Breast epithelium (tissue), 4 donors: ENCODE results near the gene VEGFB. TPM values are rescaled to one million over a fixed set of nuclear protein-coding genes. Genes with fewer than 3 reads are reported as not detected.

Experiments
- DNase-seq, 2 donors: peaks; one replicate each; pipeline ENCODE4 v3.0.0-alpha.2; 2019; ENCODE audit warnings: low spot score in 2 of 2
- H3K27ac ChIP-seq, 2 donors: fragments of 200-600 bp; sonication (generic) in 1 of 2; one replicate each; pipeline ENCODE4 v1.5.1; 2016 to 2019; ENCODE audit warnings: mild to moderate bottlenecking in 1 of 2
- H3K27me3 ChIP-seq, 2 donors: fragments of 200-600 bp; sonication (generic) in 1 of 2; one replicate each; pipeline versions ENCODE4 v1.5.1 to v1.6.0; 2017 to 2019; ENCODE audit warnings: control low read depth in 1 of 2, mild to moderate bottlenecking in 1 of 2
- H3K36me3 ChIP-seq: fragments of 200-600 bp; one replicate; pipeline ENCODE4 v1.5.1; 2019
- H3K4me1 ChIP-seq, 2 donors: fragments of 200-600 bp; sonication (generic); one replicate each; pipeline ENCODE4 v1.5.1; 2016 to 2019; ENCODE audit warnings: control low read depth in 1 of 2
- H3K4me3 ChIP-seq, 3 donors: fragments of 200-600 bp; sonication (generic); 1 replicate in 2 of 3; 2 replicates in 1 of 3; pipeline ENCODE4 v1.5.1; 2016 to 2019; ENCODE audit warnings: mild to moderate bottlenecking in 3 of 3, moderate library complexity in 2 of 3
- H3K9me3 ChIP-seq, 2 donors: fragments of 200-600 bp; sonication (generic) in 1 of 2; one replicate each; pipeline ENCODE4 v1.5.1; 2016 to 2019; ENCODE audit warnings: control low read depth in 1 of 2
- POLR2A ChIP-seq: fragments of 450-650 bp; IDR thresholded peaks from one replicate; pipeline ENCODE4 v1.6.1; 2016; ENCODE audit warnings: antibody characterized with exemption, mild to moderate bottlenecking, moderate library complexity
- POLR2AphosphoS5 ChIP-seq, 3 donors: sonication (generic); formaldehyde crosslinking; IDR thresholded peaks; one replicate each; pipeline ENCODE4 v1.6.1; 2017; ENCODE audit warnings: antibody characterized with exemption in 3 of 3
- intact Hi-C: fragments of 100-400 bp; cut with DNase I; formaldehyde crosslinking; loops from one replicate; pipeline ENCODE4 v1.15.1; 2023; ENCODE audit warnings: low total_unique reads
- total RNA-seq, 3 donors: library from RNA; depleted of rRNA; stranded (reverse); fragments of >200 nt; gene quantifications; one replicate each; pipeline ENCODE4 v1.1.0, GENCODE V29; 2016
- TF ChIP-seq, protein P1 (sequence below), 3 donors: fragments of 450-650 bp; IDR thresholded peaks; one replicate each; pipeline ENCODE4 v1.5.1; 2016 to 2017; ENCODE audit warnings: antibody characterized with exemption in 3 of 3, mild to moderate bottlenecking in 3 of 3, moderate library complexity in 3 of 3

VEGFB gene
- total RNA-seq, 3 donors from 2014 or later: 45.1 to 223 (median 53.4) TPM

DNA sequence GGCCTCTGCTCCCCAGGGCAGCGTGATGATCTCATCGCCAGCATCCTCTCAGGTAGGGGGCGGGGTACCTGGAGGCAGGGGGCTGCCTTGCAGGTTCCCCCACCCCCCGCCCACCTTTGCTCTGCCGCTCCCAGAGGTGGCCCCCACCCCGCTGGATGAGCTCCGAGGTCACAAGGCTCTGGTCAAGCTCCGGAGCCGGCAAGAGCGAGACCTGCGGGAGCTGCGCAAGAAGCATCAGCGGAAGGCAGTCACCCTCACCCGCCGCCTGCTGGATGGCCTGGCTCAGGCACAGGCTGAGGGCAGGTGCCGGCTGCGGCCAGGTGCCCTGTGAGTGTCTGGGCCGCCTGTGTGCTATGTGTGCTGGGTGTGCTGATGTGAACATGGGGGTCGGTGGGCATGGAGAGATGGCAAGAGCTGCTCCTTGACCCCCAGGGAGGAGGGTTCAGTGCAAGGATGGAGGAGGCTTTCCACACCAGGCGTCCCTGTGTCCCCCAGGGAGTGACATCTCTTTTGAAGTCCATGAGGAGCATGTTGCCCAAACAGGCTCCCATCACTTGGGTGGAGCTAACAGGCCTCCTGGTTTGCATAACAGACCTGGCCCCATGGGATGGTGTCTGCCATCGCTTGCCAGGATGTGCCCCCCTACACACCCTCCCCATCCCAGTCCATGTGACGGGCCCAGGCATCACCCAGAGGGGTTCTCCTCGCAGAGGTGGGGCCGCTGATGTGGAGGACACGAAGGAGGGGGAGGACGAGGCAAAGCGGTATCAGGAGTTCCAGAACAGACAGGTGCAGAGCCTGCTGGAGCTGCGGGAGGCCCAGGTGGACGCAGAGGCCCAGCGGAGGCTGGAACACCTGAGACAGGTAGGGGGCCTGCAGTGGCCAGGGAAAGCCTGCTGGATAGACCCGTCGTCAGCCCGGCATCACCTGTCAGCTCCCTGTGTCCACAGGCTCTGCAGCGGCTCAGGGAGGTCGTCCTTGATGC lies 31.1 kb downstream of the VEGFB start:
- intact Hi-C loops: loop anchor here (5.0 kb wide), 1 partner anchor 678 kb away; no protein-coding TSS in a partner anchor
- Histone ChIP-seq H3K9me3 (no peaks in the 10 kb centered on the region), H3K4me3 (no peak overlapping the region), H3K36me3 (no peaks in the 10 kb centered on the region), H3K27ac (no peak overlapping the region), H3K4me1 (peaks cover 6 to 18% of the 10 kb centered on the region in 2 donors), H3K27me3 (no peaks in the 10 kb centered on the region)
- no peak for DNase-seq
- TF ChIP-seq POLR2A: no peak

DNA sequence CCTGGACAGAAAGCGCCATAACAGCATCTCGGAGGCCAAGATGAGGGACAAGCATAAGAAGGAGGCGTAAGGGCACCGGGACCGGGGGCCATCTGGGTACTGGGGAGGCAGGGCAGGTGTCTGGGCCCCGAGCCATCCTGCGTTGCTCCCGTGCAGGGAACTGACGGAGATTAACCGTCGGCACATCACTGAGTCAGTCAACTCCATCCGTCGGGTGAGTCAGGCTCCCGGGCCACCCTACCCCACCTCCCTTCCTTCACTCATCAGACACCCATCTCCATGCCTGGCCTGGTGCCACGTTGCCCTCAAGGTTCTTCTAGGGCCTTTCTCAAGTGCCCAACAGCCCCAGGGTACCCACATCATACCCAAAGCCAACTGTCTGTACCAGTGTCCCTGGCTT lies 32.0 kb downstream of the VEGFB start:
- Histone ChIP-seq H3K27ac (no peak overlapping the region), H3K4me3 (no peak overlapping the region), H3K9me3 (no peaks in the 10 kb centered on the region), H3K36me3 (no peaks in the 10 kb centered on the region), H3K4me1 (peaks cover 6 to 18% of the 10 kb centered on the region in 2 donors), H3K27me3 (no peaks in the 10 kb centered on the region)
- DNase-seq: no peak
- TF ChIP-seq POLR2AphosphoS5 (IDR thresholded peaks at IDR 0.05): no peak
- TF ChIP-seq, protein P1, sequence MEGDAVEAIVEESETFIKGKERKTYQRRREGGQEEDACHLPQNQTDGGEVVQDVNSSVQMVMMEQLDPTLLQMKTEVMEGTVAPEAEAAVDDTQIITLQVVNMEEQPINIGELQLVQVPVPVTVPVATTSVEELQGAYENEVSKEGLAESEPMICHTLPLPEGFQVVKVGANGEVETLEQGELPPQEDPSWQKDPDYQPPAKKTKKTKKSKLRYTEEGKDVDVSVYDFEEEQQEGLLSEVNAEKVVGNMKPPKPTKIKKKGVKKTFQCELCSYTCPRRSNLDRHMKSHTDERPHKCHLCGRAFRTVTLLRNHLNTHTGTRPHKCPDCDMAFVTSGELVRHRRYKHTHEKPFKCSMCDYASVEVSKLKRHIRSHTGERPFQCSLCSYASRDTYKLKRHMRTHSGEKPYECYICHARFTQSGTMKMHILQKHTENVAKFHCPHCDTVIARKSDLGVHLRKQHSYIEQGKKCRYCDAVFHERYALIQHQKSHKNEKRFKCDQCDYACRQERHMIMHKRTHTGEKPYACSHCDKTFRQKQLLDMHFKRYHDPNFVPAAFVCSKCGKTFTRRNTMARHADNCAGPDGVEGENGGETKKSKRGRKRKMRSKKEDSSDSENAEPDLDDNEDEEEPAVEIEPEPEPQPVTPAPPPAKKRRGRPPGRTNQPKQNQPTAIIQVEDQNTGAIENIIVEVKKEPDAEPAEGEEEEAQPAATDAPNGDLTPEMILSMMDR (IDR thresholded peaks at IDR 0.05): no peak
- no peak for TF ChIP-seq POLR2A
- intact Hi-C loops: loop anchor here (5.0 kb wide), 1 partner anchor 679 kb away; no protein-coding TSS in a partner anchor

DNA sequence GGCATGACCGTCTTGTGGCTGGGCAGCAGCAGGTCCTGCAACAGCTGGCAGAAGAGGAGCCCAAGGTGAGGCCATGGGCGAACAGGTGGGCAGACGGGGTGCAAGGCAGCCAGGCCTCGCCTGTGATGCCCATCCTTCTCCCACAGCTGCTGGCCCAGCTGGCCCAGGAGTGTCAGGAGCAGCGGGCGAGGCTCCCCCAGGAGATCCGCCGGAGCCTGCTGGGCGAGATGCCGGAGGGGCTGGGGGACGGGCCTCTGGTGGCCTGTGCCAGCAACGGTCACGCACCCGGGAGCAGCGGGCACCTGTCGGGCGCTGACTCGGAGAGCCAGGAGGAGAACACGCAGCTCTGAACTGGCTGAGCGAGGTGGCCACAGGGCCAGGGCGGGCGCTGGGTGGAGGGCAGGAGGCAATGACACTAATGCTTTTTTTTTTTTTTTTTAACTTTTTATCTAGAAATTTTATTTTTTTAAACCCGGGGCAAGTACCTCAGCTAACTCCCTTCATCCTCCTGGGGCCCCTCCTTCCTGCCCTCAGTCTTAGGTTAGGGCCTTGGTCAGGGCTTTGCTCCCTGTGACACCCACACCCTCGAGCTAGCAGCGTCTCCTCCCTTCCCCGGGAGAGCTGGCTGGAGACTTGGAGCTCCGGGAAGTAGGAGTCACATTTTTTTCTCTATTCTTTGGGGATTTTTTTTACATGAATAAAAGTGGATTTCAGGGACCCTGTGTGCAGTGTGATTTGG lies 33.0 kb downstream of the VEGFB start:
- TF ChIP-seq POLR2A (no peak), POLR2AphosphoS5 (IDR thresholded peaks at IDR 0.05) (no peak)
- TF ChIP-seq, protein P1 (IDR thresholded peaks at IDR 0.05): no peak
- no peaks in the 10 kb centered on the region for H3K9me3 ChIP-seq
- no peak overlapping the region for H3K4me3 ChIP-seq
- intact Hi-C loops: loop anchor here (5.0 kb wide), 1 partner anchor 680 kb away; no protein-coding TSS in a partner anchor
- H3K27me3 ChIP-seq: no peaks in the 10 kb centered on the region
- peaks cover 6 to 25% of the 10 kb centered on the region in 2 donors for H3K4me1 ChIP-seq
- H3K27ac ChIP-seq: peak overlapping the region; percentile 95 to 100
- H3K36me3 ChIP-seq: no peaks in the 10 kb centered on the region
- peak in 1 of 2 donors; percentile 33 for DNase-seq

DNA sequence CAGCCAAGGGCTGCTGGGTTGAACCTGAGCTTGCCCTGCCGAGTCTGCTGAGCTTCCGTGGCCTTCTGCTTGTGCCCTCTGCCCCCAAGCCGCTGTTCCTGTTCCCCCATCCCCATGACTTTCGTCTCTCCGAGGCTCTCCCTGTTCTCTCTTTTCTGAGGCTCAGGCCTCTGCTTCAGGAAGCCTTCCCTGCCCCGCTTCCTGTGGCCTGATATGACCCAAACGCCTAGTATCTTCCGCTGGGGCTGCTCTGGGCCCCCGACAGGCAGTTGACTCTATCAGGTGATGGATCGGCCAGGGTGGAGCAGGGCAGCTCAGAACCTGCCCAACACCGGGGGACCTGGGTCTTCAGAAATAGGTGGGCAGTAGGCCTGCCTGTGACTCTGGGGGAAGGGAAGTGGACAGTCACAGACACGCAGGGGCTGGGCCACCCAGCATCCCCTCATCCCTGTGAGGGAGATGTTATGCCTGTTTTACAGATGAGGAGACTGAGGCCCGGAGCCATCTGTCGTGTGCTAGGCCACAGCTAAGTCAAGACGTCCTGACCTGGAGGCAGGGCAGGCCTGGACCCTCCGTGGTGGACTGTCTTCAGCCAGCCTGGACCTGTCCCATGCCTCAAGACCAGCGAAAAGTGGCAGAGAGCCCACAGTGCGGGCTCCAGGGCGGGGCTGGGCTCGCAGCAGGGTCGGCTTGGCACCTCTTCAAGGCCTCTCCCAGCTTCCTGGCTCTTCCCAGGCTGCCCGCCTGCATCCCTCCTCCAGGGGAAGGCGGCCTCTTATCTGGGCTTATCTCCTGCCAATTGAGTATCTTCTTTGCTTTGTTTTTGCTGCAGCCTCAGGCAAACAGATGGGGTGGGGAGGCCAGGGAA lies 33.9 kb downstream of the VEGFB start:
- intact Hi-C loops: loop anchor here (5.0 kb wide), 1 partner anchor 681 kb away; no protein-coding TSS in a partner anchor
- no peaks in the 10 kb centered on the region for H3K9me3 ChIP-seq
- H3K4me1 ChIP-seq: peaks cover 6 to 25% of the 10 kb centered on the region in 2 donors
- no peaks in the 10 kb centered on the region for H3K27me3 ChIP-seq
- peak in 1 of 2 donors; percentile 56 for DNase-seq
- H3K36me3 ChIP-seq: no peaks in the 10 kb centered on the region
- peak overlapping the region; percentile 77 to 97 (median 79) for H3K4me3 ChIP-seq
- TF ChIP-seq, protein P1 (IDR thresholded peaks at IDR 0.05): no peak
- TF ChIP-seq POLR2A (no peak), POLR2AphosphoS5 (IDR thresholded peaks at IDR 0.05) (no peak)
- peak overlapping the region; percentile 95 to 100 for H3K27ac ChIP-seq
